HT-29 (cell line): ENCODE data around the gene ADARB2. TPM values are rescaled to one million over a fixed set of nuclear protein-coding genes. Genes with fewer than 3 reads are reported as not detected.

Source experiments
- DNase-seq: peaks from one replicate; pipeline ENCODE4 v3.0.0-alpha.2; 2015; ENCODE audit warnings: low spot score
- total RNA-seq: library from RNA; depleted of rRNA; stranded (reverse); fragments of >200 nt; shearing (Covaris generic); gene quantifications from 2 replicates; pipeline ENCODE4 v1.2.3, GENCODE V29; 2014

The ADARB2 gene
- total RNA-seq, 1 experiment from 2014 or later = not detected

DNA sequence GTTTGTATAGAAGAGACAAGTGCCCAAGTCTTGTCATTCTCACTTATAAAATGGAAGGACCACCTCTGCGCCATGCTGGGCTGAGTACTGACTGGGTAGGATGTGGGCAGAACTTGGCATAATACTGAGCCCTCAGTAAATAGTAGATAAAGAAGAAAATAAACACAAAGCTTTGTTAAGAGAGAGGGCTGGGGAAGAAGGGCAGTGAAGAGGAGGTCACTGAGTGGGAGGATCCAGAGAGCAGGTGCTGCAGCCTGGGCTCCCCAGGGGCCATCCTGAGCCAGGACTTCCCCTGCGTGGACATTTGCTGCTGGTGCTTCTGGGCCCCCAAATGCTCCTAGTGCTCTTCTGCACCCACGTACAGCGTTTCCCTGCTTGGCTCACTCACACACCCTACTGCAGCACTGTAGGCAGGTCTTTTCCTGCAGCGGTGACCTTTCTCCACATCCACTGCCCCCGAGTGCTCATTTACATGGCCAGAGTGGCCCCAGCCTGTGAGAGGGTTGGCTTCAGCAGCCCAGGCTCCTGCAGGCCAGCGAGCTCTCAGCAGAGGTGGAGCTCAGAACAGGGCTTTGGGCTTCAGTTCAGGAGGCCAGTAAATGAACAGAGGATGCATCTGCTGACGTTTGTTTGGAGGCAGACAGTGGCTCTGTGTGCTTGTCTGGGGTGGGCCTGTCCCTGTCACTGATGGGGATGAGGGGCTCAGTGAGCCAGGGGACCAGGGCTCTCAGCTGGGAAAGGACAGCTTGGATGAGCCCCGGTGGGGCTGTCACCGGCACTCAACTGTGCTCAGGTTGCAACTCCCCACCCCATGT is 164.6 kb downstream of the ADARB2 start:
- DNase-seq = no peak

GRCh38 chr10:1571587-1572237 is 165.6 kb downstream of the ADARB2 start:
- DNase-seq = no peak

DNA sequence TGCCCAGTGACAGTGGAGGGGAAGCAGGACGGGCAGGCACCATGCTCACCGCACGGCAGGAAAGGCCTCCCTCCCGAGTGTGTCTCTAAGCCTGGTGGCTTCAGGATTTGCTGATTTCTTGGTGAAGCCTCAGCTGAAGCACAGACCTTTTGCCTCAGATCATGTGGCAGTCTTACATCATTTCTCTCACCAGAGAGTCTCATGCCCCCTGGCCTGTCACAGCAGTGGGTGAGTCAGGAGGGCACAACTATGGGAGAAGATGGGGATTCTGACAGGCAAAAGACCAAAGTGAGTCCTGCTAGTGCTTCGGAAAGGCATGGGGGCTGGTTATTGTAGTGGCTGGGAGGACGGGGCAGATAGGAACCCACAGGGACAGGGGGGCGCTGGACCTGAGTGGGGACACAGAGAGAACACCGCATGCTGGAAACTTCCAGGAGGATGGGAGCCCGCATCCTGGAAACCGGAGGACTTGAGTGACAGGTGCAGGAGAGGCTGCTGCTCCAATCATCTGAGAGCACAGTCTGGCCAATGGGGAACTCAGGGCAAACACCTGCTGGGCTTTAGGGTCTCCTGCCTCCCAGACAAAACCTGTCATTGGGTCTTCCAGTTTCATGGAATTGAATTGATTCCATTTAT is 166.8 kb downstream of the ADARB2 start:
- DNase-seq = no peak

DNA sequence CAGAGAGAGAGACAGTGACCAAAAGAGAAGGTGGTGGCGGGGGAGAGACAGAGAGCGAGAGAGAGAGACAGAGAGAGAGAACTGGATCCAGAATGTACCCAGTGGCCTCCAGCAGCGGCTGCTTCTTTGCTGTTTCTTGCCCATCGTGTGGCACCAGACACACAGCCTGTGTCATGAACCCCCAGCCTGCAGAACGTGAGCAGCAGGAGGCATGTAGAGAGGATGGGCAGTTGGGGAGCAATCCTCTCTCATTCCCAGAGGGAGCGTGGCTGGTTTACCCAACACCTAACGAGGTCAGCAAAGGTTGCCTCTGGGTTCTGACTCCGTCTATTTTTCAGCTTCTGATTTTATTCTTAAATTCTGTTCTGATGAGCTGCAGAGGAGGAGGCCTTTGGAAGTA is 168.1 kb downstream of the ADARB2 start:
- DNase-seq = no peak

DNA sequence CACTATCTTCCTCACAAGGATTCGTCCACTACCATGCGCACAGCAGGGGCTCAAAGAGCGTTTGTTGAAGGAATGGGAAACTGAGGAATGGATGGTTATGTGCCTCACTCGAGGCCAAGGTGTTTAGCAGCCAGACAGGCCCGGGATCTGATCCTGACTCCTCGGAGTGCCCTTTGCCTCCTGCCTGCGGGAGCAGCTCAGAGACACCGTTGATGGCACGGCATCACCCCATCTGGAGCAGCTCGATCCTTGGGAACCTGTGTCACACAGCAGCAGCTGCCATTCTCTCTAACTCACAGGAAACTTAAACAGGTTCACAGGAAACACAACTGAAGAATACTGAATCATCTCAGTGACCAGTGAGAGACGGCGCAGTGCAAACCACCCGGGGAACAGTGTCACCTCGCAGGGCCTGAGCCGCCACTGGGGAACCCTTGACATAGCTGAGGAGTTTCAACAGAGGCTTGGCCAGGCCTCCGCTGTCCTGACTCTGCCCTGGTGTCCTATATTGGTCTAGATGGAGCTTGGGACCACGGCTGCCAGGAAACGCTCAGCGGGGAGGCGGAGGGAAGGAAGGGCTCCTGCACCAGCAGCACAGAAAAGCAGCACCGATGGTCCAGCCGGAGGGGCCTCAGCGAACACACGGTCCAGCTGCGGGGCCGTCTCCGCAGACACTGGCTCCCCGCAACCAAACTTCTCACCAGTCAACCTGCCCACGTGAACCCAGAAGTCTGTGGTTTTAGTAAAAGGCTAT is 169.4 kb downstream of the ADARB2 start:
- DNase-seq = no peak

- DNase-seq = no peak
Measured at GRCh38 chr10:1567152-1567551, 170.2 kb downstream of the ADARB2 start.

DNA sequence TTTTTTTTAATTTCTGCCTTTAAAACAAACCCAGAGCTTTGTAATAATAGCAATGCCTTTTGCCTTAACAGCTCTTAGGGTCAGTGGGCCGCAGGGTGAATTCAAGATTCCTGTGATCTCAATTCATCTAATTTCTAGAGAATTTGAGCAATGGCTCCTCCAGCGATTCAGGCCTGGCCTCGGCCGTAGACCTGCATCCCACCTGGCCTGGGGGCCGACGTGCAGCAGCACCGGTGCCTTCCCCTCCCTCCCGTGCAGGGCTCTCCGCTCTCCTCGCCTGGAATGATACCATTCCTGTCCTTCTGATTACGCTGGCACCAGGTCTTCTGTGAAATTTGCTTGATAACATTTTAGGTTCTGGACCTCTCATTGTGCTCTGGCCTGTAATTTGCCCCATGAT is 172.5 kb downstream of the ADARB2 start:
- DNase-seq = no peak

GRCh38 chr10:1563028-1563427 is 174.3 kb downstream of the ADARB2 start:
- DNase-seq = no peak

DNA sequence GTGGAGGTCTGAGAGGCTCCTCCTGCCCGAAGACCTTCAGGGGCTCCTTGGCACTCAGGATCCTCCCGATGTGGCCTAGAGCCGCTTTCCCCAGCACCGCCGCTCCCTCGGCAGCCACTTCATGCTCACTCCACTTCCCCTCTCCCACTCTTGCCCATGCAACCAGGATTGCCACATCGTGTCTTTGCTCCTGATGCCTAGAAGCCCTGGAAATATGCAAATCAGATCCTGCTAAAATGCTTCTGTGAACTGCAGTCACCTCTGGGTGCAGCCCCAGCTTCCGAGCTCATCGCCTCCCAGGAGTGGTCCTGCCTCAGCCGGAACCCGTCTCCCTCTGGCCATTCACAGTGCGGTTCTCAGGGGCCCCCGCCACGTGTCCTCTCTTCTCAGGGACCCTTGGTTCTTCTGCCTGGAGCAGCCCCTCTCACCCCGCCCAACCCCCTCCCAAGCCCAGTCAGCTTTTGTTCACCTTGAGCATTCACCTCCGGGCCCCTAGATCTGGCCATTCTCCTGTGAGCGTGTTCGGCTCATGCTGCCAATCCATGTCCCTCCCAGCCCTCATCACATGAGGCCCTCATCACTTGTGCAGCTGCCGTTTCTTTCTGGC is 175.5 kb downstream of the ADARB2 start:
- DNase-seq = no peak

DNA sequence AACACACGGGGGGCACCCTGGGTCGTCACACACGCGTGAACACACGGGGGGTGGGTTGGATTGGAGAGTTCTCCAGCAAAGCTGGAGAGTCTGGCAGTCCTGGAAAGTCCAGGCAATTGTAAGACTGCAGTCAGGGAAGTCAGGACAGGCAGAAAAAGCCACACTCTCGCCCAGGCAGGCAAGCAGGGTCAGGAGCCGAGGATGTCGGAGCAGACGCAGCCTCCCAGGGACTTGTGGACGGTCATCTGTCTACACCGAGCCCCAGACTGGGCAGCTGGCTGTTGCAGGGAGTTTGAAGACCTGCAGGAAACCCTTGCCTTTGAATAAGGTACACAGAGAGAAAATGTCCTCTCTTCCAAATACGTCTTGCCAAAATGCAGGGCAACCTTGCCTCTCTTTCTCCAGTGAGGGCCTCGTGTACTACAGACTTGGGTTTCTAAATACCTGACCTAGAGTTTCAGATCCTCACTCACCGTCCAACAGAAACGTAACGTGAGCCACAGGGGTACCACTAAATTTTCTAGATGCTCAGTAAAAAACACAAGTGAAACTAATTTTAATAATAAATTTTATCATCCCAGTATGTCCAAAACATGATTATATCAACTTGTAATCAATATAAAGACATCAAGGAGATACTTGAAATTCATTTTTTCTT is 176.7 kb downstream of the ADARB2 start:
- no peak for DNase-seq

GRCh38 chr10:1559761-1560160 is 177.6 kb downstream of the ADARB2 start:
- DNase-seq = no peak

GRCh38 chr10:1559311-1559710 is 178.0 kb downstream of the ADARB2 start:
- no peak for DNase-seq

DNA sequence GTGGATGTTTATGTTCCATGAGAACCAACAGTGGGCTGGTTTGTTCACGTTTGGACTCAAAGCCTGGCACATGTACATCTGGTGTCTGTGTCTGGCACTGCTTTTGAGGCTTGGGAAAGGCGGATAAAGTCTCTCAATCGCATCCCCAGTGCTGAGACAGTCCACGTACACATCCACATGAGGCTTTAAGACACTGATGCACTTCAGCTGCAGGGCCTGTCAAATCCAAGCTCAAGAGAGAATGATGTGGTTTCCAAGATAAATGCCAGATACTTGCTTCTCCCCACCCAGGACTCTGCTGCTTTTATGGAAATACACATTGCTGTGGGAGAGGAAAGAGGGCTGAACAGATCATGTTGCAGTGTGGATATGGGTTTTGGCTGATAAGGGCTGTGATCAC is 178.4 kb downstream of the ADARB2 start:
- no peak for DNase-seq

DNA sequence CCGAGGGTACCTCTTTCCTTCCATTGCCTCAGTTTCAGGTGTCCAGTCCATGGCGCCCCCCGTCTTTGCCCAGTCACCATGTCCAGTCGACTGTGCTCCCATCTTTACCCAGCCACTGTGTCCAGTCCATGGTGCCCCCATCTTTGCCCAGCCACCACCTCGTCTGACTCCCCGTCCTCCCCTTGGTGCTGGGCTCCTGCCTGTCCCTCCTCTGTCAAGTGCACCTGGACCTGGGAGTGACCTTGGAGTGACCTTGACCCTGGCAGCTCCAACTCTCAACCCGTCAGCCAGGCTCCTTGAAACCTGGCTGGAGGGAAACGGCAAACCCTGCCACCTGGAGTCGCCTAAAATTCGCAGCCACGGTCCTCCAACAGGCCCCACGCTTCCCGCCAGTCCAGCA is 180.2 kb downstream of the ADARB2 start:
- DNase-seq = no peak

DNA sequence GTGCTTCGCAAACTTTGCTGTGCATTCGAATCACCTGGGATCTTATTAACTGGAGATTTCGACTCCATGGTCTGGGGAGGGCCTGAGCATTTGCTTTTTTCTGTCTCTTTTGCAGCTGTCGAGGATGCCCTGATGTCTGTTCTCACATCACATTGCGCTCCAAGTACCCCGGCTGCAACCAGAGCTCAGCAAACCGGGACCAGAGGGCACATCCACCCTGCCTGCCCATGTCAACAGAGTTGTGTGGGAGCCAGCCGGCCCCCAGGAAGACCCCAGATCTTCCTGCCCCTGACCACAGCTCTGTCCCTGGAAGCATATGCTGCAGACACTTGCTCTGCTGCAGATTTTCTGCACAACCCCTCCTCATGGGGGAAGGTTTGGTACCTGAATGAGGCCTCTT is 180.8 kb downstream of the ADARB2 start:
- DNase-seq = no peak

GRCh38 chr10:1553951-1554350 is 183.4 kb downstream of the ADARB2 start:
- DNase-seq = no peak

DNA sequence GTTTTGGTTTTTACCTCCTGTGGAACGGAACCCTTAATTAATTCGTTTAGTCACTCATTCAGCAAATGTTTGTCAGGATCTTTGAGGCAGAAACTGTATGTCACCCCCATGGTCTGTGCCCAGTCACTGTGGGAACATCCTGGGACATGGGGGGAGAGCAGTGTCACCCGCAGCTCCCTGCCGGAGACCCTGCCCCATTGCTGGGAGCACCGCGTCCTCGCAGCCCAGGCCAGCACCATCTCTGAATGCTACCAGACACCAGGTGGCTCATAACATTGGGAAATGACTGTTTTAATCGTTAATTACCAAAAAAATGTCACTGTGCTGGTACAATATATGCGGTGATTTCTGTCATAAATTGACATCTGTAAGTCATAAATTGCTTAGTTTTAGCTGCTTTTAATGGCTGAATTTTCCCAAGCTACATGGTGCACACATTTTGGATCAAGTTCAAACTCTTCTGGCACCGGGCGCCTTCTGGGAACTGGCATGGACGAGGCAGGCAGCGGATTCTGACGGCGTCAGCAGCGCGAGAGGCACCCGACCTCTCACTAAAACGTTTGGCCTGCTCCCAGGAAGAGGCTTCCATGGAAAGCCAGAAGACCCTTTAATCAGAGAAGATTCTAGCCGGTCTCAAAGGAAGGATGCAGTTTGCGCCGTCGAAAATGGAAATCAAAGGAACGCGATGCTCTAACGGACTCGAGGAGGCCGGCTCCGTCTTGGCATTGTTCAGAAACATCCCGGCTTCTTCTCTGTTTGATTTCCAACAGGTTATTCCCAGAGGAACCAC is 184.2 kb downstream of the ADARB2 start:
- no peak for DNase-seq

GRCh38 chr10:1552406-1552805 is 184.9 kb downstream of the ADARB2 start:
- no peak for DNase-seq

GRCh38 chr10:1551636-1552338 is 185.5 kb downstream of the ADARB2 start:
- no peak for DNase-seq

- no peak for DNase-seq
Measured at GRCh38 chr10:1550616-1551015, 186.7 kb downstream of the ADARB2 start.
